Left renal cortex interstitium (tissue), 4 donors: ENCODE data around the gene MST1. TPM values are rescaled to one million over a fixed set of nuclear protein-coding genes. Genes with fewer than 3 reads are reported as not detected.

Experiments
- DNase-seq, 4 donors: peaks; one replicate each; pipeline ENCODE4 v3.0.0-alpha.2; 2013; ENCODE audit warnings: low read depth in 4 of 4, low spot score in 2 of 4, missing footprints in 1 of 4
- polyA plus RNA-seq, 4 donors: library from polyadenylated mRNA; unstranded; fragments of 120-200 nt; gene quantifications; one replicate each; pipeline ENCODE4 v1.2.1, GENCODE V29; 2013; ENCODE audit not compliant: insufficient read length in 4 of 4

MST1 gene
- polyA plus RNA-seq, 4 donors, result 107 to 397 (median 172) TPM

- DNase-seq, result no peak
Measured at GRCh38 chr3:49681543-49681942, 7.7 kb downstream of the MST1 start.

GRCh38 chr3:49681232-49681522, 8.1 kb downstream of the MST1 start:
- no peak for DNase-seq

DNA sequence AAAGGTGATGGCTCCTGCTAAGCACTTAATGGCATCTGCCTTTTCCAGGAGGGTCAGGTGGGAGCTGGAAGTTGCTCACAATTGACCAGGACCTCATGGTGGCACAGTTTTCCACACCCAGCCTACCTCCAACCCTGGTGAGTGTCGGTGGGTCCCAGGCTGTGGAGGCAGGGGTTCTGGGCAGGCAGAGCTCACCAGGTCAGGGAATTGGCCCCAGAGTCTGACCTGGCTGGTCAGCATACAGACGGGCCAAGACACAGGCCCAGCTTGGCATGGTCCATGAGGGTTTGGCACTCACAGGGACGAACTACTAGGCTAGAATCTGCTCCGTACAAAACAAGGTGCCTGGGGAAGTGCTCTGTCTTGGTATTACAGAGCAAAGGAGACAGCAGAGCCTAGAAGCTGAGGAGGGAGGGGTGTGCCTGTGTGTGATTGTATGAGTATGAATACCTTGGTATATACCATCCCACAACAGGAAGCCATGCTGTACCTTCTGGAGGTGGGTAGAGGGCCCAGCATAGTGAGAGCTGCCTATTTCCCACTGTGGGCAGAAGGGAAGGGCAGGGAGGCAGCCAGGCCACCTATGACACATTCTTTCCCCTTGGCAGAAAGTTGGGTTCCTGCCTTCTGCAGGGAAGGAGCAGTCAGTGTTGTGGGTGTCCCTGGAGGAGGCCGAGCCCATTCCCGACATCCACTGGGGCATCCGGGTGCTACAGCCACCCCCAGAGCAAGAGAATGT, 8.6 kb downstream of the MST1 start:
- DNase-seq, result no peak

DNA sequence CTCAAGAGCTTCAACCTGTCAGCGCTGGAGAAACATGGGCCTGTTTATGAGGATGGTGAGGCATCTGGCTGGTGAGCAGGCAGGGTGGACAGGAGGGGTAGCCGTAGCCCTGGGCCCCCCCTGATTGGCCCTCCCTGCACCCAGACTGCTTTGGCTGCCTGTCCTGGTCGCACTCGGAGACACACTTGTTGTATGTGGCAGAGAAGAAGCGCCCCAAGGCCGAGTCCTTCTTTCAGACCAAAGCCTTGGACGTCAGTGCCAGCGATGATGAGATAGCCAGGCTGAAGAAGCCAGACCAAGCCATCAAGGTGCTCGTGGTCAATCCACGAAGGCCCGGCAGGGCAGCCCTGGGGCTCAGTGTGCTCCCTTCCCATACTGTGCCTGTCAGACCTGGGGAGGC, 13.4 kb downstream of the MST1 start:
- DNase-seq, result no peak

DNA sequence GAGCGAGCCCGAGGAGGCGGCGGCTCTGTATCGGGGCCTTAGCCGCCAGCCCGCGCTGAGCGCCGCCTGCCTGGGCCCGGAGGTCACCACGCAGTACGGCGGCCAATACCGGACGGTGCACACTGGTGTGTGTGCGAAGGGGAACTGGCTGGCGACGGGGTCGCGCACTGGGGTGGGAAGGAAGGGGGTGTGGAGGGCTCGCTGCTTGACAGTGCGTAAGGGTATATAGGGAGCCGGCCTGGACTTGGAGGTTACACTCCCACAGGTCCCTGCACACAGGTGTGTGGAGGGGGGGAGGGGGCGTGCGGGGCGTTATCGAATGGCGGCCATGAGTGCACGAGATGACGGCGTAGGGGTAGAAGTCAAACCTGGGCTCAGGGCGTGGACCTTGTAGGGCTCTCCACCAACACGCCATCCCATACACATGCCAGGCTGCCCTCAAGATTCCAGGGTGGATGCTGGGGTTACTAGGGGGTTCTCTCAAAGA, 14.7 kb downstream of the MST1 start:
- no peak for DNase-seq

GRCh38 chr3:49673715-49674496, 15.4 kb downstream of the MST1 start, which contains the start of gene APEH:
Gene APEH (plus strand): TSS chr3:49674351. CDS start chr3:49674402, 51 bp downstream.
- peak; percentile 84 to 90 (median 89) for DNase-seq

- DNase-seq, result no peak
Measured at GRCh38 chr3:49673121-49673714, 16.1 kb downstream of the MST1 start.

DNA sequence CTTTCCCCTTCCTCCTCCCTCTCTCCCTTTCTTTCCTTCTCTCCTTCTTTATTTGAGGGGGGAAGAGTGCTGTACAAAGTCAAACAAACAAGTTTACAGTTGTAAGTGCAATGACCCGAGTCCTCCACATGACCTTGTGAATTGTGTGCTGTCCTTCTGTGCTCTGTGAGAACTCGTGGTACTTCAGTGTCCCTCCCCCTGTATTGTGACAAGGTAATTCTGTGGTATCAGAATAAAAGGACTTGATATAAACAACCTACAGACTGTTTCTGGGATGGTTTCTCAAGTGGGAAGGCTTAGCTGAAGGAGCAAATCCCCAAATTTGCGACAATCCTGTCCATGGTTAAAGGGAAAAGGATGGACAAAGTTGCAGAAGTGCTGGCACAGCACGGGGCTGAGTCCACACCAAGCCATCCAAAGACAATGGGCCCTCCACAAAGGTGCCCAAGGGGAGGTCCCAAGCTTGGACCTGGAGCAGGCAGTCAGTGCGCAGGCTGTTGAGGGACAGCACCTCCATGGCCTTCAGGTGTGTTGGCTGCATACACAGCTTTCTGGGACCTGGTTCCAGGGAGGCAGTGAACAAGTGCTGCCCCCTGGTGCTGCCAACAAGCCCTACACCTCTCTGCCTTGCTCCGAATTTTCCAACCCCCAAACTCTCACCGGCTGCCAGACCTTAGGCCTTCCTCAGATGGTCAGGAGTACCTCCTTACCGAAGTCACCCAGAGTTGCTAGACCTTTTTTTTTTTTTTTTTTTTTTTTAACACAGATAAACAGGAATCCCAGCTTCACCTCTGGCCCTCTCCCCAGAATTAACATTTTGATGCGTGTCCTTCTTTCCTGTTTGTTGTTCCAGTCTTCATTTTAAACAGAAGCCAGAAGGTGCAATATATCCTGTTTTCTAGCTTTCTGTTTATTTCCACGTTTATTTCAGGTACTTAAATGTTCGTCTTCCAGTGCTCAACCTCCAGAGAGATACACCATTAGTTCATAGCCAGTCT, 17.7 kb downstream of the MST1 start:
- peak in 2 of 4 donors; percentile 41 to 62 for DNase-seq

GRCh38 chr3:49670940-49671290, 18.4 kb downstream of the MST1 start:
- no peak for DNase-seq

- DNase-seq, result no peak
Measured at GRCh38 chr3:49669352-49669751, 19.9 kb downstream of the MST1 start.

DNA sequence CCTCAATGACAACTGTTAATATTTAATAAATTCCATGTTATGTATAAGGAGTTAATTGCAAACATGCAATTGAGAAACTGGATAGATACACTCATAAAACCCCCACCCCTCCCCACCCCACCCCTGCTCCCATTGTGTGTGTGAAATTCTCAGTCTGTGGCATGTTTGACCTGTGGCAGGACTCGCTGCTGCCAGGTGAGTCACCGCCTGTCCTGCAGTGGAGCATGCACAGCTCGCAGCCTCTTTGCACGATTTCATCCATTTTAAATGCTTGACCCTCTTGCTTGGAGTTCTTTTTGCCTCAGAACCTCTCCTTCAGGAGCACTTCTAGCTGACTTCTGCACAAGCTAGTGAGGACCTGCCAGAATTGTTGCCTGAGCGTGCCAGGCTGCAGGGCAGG, 20.4 kb downstream of the MST1 start:
- no peak for DNase-seq

DNA sequence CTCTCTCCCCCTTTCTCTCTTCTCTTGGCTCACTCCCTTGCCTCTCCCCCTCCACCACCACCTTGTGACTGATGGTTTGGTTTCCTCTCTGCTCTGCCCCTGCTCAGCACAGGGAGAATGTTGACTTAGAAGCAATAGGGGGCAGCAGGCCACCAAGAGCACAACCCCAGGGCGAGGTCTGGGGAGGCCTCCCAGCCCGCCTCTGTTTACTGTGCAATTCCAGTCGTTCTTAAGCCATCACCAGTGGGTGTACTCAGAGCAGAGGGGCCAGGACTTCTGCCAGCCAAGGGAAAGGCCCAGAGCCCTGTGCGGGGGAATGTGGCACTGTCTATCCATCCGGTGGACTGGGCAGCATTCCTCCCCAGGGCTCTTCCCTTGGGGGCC, 20.9 kb downstream of the MST1 start:
- no peak for DNase-seq

GRCh38 chr3:49667701-49668413, 21.4 kb downstream of the MST1 start:
- DNase-seq, result no peak

DNA sequence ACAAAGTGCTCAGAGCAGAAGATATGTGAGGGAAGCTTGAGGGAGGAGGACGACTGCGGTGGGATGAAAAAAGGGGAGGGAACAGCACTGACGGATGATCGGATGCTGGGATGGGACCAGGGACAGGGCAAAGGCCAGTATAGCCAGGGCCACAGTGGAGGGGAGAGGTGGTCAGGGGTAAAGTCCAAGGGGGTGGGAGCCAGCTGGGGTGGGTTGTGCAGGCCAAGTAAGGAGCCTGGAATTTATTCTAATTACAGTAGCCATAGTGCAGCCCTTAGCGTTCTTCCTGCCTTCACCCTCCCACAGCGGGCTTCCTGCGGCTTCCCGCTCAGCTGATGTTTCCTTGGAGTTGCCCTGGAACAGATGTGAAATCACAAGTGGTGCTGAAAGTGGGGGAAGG, 22.7 kb downstream of the MST1 start:
- DNase-seq, result no peak

GRCh38 chr3:49665822-49666519, 23.3 kb downstream of the MST1 start:
- no peak for DNase-seq

DNA sequence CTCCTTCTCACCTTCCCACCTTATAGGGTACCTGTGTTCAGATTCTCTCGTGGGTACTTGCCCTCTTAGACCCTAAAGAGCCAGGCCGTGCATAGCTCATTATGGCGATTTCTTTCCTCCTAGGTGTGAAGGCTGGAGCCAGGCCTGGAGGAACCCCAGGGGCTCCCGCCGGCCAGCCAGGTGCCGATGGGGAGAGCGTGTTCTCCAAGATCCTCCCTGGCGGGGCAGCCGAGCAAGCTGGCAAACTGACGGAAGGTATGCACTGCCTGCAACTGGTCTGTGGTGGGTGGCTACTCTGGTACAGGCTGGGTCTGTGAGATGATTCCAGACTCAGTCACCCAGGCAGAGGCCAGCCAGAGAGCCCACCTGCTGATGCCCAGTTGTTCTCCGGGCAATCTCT, 25.0 kb downstream of the MST1 start:
- no peak for DNase-seq

GRCh38 chr3:49663831-49664230, 25.4 kb downstream of the MST1 start:
- no peak for DNase-seq

DNA sequence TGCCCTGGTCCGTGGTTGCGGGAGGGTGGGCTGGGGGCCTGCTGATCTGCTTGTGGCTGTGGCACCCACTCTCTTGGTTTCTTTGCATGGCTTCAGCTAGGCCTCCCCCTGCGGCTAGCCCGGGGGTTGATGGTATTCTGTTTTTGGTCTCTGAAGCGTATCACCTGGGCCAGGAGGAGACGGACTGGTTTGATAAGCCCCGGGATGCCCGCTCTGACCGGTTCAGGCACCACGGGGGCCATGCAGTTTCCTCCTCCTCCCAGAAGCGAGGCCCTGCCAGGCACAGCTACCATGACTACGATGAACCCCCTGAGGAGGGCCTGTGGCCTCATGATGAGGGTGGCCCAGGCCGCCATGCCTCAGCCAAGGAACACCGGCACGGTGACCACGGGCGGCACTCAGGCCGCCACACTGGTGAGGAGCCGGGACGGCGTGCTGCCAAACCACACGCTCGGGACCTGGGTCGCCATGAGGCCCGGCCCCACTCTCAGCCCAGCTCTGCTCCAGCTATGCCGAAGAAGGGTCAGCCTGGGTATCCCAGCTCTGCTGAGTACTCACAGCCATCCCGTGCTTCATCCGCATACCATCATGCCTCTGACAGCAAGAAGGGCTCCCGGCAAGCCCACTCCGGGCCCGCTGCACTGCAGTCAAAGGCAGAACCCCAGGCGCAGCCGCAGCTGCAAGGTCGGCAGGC, 26.4 kb downstream of the MST1 start:
- no peak for DNase-seq

- DNase-seq, result no peak
Measured at GRCh38 chr3:49662021-49662420, 27.3 kb downstream of the MST1 start.
